ENCODE data around the gene ZNF215.

GRCh38 chr11:6927030-6927617 lies 898 bp downstream of the ZNF215 start:
- no peak for TF ChIP-seq CTCF (IDR thresholded peaks at IDR 0.05)
- TF ChIP-seq POLR2A (IDR thresholded peaks at IDR 0.05): no peak
